Activated effector memory CD4-positive, alpha-beta T cell treated with Interleukin-2 at 50 U/mL for 16 hours (primary cell): ENCODE results near the gene KRTAP10-7.
"Not testable (repeated sequence)": the region's sequence is repeated elsewhere in the genome, so short reads cannot be mapped to it uniquely, and the experiment has no call there.

Source experiments
- DNase-seq: peaks from one replicate; pipeline ENCODE4 v3.0.0-alpha.2; 2020

Gene KRTAP10-7

DNA sequence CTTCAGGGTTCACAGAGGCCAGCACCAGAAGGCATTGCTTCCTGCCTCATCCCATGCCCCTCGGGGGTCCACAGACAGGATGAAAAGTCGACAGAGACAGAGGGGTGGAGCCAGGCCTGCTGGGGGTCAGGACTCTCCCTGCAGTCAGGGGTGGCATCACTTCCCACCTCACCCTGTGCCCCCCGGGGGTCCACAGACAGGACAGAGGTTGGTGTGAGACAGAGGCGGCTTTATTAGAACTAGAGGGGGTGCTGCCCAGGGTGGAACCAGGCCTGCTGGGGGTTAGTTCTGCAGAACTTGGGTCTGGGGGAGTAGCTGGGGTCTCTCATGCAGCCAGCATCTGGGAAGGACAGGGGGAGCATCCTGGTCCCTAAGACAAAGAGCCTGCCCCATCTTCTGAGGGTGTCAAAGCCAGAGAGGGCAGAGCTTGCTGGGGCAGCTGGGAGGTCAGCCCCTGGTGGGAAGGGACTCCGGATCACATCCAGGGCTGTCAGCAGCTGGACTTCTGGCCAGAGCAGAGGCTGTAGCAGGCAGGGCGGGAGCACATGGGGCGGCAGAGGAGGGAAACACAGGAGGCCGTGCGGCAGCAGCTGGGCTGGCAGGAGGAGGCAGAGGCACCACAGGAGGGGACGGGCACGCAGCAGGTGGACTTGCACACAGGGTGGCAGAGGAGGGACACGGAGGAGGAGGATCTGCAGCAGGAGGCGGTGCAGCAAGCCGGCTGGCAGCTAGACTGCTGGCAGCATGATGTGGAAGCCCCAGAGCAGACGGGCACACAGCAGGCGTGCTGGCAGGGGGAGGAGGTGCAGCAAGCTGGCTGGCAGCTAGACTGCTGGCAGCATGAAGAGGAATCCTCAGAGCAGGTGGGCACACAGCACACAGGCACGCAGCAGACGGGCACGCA lies 9.2 kb upstream of the KRTAP10-7 start:
- not testable (repeated sequence) for DNase-seq

DNA sequence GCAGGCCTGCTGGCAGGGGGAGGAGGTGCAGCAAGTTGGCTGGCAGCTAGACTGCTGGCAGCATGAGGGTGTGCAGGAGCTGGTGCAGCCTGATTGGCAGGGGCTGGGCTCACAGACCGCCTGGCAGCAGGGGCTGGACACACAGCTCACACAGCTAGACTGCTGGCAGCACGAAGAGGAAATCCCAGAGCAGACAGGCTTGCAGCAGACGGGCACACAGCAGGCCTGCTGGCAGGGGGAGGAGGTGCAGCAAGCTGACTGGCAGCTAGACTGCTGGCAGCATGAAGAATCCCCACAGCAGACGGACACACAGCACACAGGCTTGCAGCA lies 8.6 kb upstream of the KRTAP10-7 start:
- not testable (repeated sequence) for DNase-seq

GRCh38 chr21:44592446-44593311 lies 7.7 kb upstream of the KRTAP10-7 start, which contains the start of gene KRTAP10-6:
Gene KRTAP10-6, minus strand, starts transcription at chr21:44592505. Its CDS starts 21 bp downstream, at chr21:44592484.
- no peak for DNase-seq

- DNase-seq = no peak
Measured at GRCh38 chr21:44593598-44594405, 6.6 kb upstream of the KRTAP10-7 start.

GRCh38 chr21:44594406-44594916 lies 5.9 kb upstream of the KRTAP10-7 start:
- no peak for DNase-seq

- DNase-seq = no peak
Measured at GRCh38 chr21:44595524-44595923, 4.9 kb upstream of the KRTAP10-7 start.

GRCh38 chr21:44596068-44596725 lies 4.2 kb upstream of the KRTAP10-7 start:
- DNase-seq = no peak

DNA sequence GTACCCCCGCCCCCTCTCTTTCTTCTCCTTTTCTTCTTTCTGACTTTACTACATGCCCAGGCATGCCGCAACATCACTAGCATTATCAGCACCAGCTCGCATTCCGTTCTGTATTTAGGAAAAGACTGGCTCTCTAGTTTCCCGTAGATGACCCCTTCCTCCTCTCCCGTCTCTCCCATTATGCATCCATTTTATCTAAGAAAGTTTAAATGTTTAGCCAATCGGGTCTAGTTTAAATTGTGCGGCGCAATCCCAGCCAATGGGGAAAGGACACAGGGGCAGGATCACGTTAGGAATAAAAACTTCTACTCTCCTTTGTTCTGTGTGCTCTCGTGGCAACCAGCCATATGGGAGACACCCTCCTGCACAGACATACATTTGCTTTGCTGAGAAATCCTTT lies 2.3 kb upstream of the KRTAP10-7 start:
- DNase-seq = no peak

DNA sequence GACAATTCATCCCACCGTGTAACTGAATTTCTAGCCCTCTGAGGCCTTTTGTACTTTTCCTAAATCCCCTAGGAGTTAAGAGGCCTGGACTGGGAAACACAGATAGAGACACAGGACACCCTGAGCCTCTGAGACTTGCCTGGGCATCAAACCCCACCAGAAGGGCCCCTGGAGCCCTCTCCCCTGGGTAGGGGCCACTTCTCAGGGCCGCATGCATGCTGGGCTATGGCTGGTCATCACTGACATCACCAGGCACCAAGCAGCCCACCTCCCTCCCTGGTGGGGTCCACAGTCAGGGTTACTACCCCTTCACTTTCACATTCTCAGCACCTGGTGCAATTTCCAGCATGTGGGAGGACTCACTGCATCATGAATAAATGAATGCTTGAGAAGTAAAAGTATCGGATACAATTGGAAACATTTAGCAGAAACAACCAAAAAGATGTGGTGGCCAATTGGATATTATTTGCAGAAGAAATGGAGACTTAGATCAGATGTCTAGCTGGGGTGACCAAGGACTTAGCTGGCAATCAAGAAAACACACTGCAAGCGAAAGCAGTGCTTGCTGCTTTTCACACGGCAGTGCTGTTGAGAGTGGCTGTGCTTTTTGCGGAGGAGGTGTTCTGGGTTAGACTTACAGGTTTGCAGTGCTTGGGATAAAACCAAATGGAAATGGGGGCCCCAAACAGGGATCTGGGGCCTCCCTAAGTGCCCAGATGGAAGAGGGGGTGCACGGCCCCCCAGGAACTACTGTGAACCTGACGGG lies 950 bp upstream of the KRTAP10-7 start:
- no peak for DNase-seq

DNA sequence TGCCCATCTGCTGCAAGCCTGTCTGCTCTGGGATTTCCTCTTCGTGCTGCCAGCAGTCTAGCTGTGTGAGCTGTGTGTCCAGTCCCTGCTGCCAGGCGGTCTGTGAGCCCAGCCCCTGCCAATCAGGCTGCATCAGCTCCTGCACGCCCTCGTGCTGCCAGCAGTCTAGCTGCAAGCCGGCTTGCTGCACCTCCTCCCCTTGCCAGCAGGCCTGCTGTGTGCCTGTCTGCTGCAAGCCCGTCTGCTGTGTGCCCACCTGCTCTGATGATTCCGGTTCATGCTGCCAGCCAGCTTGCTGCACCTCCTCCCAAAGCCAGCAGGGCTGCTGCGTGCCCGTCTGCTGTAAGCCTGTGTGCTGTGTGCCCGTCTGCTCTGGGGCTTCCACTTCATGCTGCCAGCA lies 694 bp downstream of the KRTAP10-7 start:
- DNase-seq = not testable (repeated sequence)

DNA sequence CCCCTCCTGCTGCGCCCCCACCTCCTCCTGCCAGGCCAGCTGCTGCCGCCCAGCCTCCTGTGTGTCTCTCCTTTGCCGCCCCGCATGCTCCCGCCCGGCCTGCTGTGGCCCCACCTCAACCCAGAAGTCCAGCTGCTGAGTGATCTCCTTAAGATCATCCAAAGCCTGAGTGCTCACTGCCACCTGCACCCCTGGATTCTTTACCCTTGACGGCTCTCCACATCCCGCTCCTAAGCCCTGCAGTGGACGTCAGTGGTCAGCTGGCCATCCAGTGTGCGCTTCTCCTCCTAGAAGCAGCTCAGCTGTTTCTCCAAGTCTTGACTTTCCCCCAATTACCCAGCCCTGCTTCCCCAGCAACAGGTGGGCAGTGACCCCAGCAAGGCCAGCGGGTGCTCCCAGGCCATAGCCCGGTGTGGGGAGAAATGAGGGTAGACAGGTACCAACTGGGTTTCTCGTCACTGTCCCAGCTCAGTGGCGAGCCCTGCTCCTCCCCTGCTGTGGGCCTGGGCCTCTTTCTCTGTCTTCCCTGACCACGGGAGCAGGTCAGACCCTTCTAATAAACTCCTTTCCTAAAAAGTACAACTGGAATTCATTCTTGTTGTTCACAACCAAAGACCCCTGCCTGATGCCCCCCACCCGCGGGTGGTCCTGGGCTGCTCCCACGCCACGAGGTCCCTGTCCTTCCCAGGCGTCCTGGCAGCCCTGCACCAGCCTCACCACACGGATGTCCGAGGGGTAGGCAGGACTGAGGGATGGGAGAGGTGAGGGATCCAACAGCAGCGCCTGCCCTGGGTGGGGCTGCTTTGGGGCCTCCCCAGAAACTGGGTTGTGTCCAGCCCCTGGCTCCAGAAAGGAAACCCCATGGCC lies 1.4 kb downstream of the KRTAP10-7 start:
- no peak for DNase-seq

DNA sequence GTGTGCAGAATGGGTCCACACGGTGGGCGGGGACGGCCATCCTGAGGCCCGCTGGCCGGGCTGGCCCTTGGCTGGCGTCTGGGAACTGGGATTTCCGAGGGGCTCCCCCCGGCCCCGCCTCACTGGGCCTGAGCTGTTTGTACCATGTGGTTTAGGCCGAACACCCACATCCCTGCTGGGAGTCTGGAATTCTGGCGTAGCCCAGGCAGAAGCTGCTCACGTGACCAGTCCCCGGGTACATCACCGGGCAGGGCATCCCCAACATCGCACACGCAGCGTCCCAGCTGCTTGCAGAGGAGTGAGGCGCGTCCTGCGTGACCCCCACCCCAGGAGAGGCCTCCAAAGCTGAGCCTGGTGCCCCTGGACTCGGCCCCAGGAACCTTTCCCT lies 2.1 kb downstream of the KRTAP10-7 start:
- DNase-seq = no peak

DNA sequence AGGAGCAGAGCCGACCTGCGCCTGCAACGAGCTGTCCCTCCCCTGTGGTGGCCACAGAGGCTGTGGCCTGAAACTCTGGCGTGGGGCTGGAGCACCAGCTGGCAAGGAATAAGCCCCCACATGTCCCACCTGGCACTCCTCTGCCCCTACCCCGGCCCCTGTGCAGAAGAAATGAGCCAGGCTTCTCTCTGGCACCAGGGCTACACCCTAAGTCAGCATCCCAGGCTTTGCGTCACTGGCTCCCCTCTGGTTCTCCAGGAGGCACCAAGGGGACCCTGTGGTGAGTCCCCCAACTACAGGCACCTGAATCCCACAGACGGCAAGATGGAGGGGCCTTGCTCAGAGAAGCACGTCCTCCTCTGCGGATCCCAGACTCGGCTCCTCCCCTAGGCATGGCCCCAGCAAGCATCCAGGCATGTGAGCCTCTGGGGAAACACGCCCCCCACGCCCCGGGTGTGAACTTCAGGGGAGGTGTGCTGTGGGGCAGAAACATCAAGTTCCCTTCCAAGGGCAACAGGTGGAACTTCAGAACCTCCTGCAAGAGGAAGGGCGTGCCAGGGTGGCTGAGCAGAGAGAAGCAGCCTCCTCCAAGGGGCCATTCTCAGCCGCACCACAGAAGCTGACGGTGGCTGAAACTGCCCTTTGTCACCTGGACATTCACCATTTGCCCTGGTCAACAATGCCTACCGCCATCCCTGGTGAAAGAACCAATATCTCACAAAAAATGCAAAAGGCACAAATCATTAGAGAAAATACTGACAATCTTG lies 2.9 kb downstream of the KRTAP10-7 start:
- no peak for DNase-seq

GRCh38 chr21:44603911-44604310 lies 3.5 kb downstream of the KRTAP10-7 start:
- DNase-seq = no peak

GRCh38 chr21:44606495-44606894 lies 6.1 kb downstream of the KRTAP10-7 start:
- no peak for DNase-seq

GRCh38 chr21:44609193-44609592 lies 8.8 kb downstream of the KRTAP10-7 start:
- no peak for DNase-seq

- not testable (repeated sequence) for DNase-seq
Measured at GRCh38 chr21:44610157-44610843, 9.9 kb downstream of the KRTAP10-7 start.

DNA sequence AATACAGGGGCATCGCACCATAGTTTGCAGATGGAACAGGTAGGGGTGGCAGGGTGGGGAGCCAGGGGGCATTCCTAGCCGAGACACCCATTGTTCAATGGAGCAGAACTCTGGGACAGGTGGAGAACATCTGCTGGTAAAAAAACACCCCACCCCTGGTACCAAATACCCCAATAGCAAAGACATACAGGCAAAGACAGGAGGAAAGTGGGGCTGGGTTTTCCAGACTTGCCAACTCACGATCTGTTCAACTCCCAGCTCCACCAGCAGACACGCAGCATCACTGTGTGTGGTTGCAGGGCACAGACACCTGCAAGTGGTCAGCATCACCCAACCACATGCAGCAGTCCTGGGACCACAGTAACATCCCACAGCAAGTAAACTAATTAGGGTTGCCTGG lies 11.2 kb downstream of the KRTAP10-7 start:
- no peak for DNase-seq

- no peak for DNase-seq
Measured at GRCh38 chr21:44612029-44612486, 11.7 kb downstream of the KRTAP10-7 start, which contains the start of gene KRTAP10-8. Gene KRTAP10-8, plus strand, starts transcription at chr21:44612079. Its CDS starts 22 bp downstream, at chr21:44612101.
